ENCODE results near the gene LIMCH1. TPM values are rescaled to one million over a fixed set of nuclear protein-coding genes. Genes with fewer than 3 reads are reported as not detected.

LIMCH1 gene
- total RNA-seq, 4 donors from 2014 or later: 7.5 to 18.9 (median 10.7) TPM

GRCh38 chr4:41526628-41527027, 11.3 kb upstream of the LIMCH1 start:
- no peak overlapping the region for H3K4me3 ChIP-seq (ENCODE audit: low read depth, poor library complexity, severe bottlenecking)
- intact Hi-C loops (cut with DNase I; ENCODE audit: low total_unique reads): no loop called here
- no peak for DNase-seq (ENCODE audit: low spot score in 2 of 2)
- no peak for TF ChIP-seq POLR2A (IDR thresholded peaks at IDR 0.05)
- no peak for TF ChIP-seq CTCF (IDR thresholded peaks at IDR 0.05)
- WGBS, 2 donors: 92 to 94% methylated on average over 2 of the region's 2 CpGs

GRCh38 chr4:41528512-41529205, 9.3 kb upstream of the LIMCH1 start:
- H3K4me3 ChIP-seq (ENCODE audit: low read depth, poor library complexity, severe bottlenecking): no peak overlapping the region
- 65 to 68% methylated on average over 6 of the region's 6 CpGs for WGBS, 2 donors
- intact Hi-C loops (cut with DNase I; ENCODE audit: low total_unique reads): no loop called here
- TF ChIP-seq CTCF (IDR thresholded peaks at IDR 0.05): no peak
- no peak for TF ChIP-seq POLR2A (IDR thresholded peaks at IDR 0.05)
- no peak for DNase-seq (ENCODE audit: low spot score in 2 of 2)

- WGBS, 2 donors: 87% methylated on average over 5 of the region's 5 CpGs
Measured at GRCh38 chr4:41530741-41531140, 7.2 kb upstream of the LIMCH1 start.

DNA sequence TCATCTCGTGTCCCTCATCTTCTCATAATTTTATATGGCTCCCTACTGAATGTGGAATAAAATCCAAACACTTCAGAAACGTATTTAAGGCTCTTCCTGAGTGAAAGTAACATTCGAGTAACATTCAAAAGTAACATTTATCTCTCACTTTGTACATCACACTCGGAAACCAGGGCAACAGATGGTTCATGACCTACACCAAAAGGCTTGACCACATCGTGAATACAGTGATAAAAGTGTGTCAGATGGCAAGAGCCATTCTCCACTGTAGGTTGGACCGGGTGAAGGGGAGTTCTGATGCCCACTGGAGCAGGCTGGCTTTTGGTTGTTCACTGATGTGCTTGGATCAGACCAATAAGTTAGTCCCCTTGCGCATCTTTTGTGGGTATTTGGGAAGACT, 5.6 kb upstream of the LIMCH1 start:
- no peak overlapping the region for H3K4me3 ChIP-seq (ENCODE audit: low read depth, poor library complexity, severe bottlenecking)
- no peak for DNase-seq (ENCODE audit: low spot score in 2 of 2)
- 91 to 97% methylated on average over 7 of the region's 7 CpGs for WGBS, 2 donors
- TF ChIP-seq POLR2A (IDR thresholded peaks at IDR 0.05) (no peak), CTCF (IDR thresholded peaks at IDR 0.05) (no peak)
- intact Hi-C loops (cut with DNase I; ENCODE audit: low total_unique reads): no loop called here

More at GRCh38 chr4:41530741-41531140, 7.2 kb upstream of the LIMCH1 start:
- no peak for DNase-seq (ENCODE audit: low spot score in 2 of 2)
- TF ChIP-seq CTCF (IDR thresholded peaks at IDR 0.05) (no peak), POLR2A (IDR thresholded peaks at IDR 0.05) (no peak)
- no peak overlapping the region for H3K4me3 ChIP-seq (ENCODE audit: low read depth, poor library complexity, severe bottlenecking)
- intact Hi-C loops (cut with DNase I; ENCODE audit: low total_unique reads): no loop called here

GRCh38 chr4:41532882-41533281, 5.1 kb upstream of the LIMCH1 start:
- DNase-seq (ENCODE audit: low spot score in 2 of 2): no peak
- no peak overlapping the region for H3K4me3 ChIP-seq (ENCODE audit: low read depth, poor library complexity, severe bottlenecking)
- no peak for TF ChIP-seq POLR2A (IDR thresholded peaks at IDR 0.05)
- WGBS, 2 donors: 44 to 52% methylated on average over 2 of the region's 2 CpGs
- intact Hi-C loops (cut with DNase I; ENCODE audit: low total_unique reads): no loop called here

GRCh38 chr4:41533680-41534079, 4.3 kb upstream of the LIMCH1 start:
- 69 to 79% methylated on average over 3 of the region's 3 CpGs for WGBS, 2 donors
- DNase-seq (ENCODE audit: low spot score in 2 of 2): no peak
- intact Hi-C loops (cut with DNase I; ENCODE audit: low total_unique reads): no loop called here
- TF ChIP-seq CTCF (IDR thresholded peaks at IDR 0.05) (no peak), POLR2A (IDR thresholded peaks at IDR 0.05) (no peak)
- H3K4me3 ChIP-seq (ENCODE audit: low read depth, poor library complexity, severe bottlenecking): no peak overlapping the region
